Esophagus muscularis mucosa (tissue), 3 donors: ENCODE results near the gene DTX3.

Experiments used
- POLR2A ChIP-seq: fragments of 450-650 bp; IDR thresholded peaks from one replicate; pipeline ENCODE4 v1.6.1; 2017; ENCODE audit warnings: antibody characterized with exemption, moderate library complexity, mild to moderate bottlenecking, low read depth
- POLR2AphosphoS5 ChIP-seq, 2 donors: sonication (generic); formaldehyde crosslinking; IDR thresholded peaks; one replicate each; pipeline ENCODE4 v1.6.1; 2017; ENCODE audit warnings: antibody characterized with exemption in 2 of 2
- TF ChIP-seq, protein P1 (sequence below), 3 experiments: fragments of 200-600 bp in 2 of 3; fragments of 450-650 bp in 1 of 3; sonication (generic) in 2 of 3; IDR thresholded peaks; one replicate each; pipeline ENCODE4 v1.5.1; 2017 to 2019; ENCODE audit warnings: antibody characterized with exemption in 3 of 3, mild to moderate bottlenecking in 2 of 3, moderate library complexity in 1 of 3

- TF ChIP-seq, protein P1, sequence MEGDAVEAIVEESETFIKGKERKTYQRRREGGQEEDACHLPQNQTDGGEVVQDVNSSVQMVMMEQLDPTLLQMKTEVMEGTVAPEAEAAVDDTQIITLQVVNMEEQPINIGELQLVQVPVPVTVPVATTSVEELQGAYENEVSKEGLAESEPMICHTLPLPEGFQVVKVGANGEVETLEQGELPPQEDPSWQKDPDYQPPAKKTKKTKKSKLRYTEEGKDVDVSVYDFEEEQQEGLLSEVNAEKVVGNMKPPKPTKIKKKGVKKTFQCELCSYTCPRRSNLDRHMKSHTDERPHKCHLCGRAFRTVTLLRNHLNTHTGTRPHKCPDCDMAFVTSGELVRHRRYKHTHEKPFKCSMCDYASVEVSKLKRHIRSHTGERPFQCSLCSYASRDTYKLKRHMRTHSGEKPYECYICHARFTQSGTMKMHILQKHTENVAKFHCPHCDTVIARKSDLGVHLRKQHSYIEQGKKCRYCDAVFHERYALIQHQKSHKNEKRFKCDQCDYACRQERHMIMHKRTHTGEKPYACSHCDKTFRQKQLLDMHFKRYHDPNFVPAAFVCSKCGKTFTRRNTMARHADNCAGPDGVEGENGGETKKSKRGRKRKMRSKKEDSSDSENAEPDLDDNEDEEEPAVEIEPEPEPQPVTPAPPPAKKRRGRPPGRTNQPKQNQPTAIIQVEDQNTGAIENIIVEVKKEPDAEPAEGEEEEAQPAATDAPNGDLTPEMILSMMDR (IDR thresholded peaks at IDR 0.05) = no peak
- TF ChIP-seq POLR2A (no peak), POLR2AphosphoS5 (IDR thresholded peaks at IDR 0.05) (no peak)
Observed at GRCh38 chr12:57584050-57584449, 20.6 kb upstream of the DTX3 start.
